GM15510 (cell line): Measurements from ENCODE around the gene PGM5.

Experiments
- POLR2A ChIP-seq: IDR thresholded peaks from 3 replicates; pipeline ENCODE4 v1.6.1; 2011; ENCODE audit warnings: borderline replicate concordance; ENCODE audit not compliant: insufficient read length; ENCODE audit errors: extremely low read depth

The PGM5 gene

GRCh38 chr9:68513981-68514380 is 157.6 kb downstream of the PGM5 start:
- no peak for TF ChIP-seq POLR2A

GRCh38 chr9:68515326-68516017 is 159.1 kb downstream of the PGM5 start:
- no peak for TF ChIP-seq POLR2A

- TF ChIP-seq POLR2A, result no peak
Observed at GRCh38 chr9:68522131-68522530, 165.7 kb downstream of the PGM5 start.

GRCh38 chr9:68522954-68523353 is 166.5 kb downstream of the PGM5 start:
- TF ChIP-seq POLR2A, result no peak

GRCh38 chr9:68523367-68523936 is 167.0 kb downstream of the PGM5 start:
- TF ChIP-seq POLR2A, result no peak

- no peak for TF ChIP-seq POLR2A
Observed at GRCh38 chr9:68530618-68531017, 174.2 kb downstream of the PGM5 start.

DNA sequence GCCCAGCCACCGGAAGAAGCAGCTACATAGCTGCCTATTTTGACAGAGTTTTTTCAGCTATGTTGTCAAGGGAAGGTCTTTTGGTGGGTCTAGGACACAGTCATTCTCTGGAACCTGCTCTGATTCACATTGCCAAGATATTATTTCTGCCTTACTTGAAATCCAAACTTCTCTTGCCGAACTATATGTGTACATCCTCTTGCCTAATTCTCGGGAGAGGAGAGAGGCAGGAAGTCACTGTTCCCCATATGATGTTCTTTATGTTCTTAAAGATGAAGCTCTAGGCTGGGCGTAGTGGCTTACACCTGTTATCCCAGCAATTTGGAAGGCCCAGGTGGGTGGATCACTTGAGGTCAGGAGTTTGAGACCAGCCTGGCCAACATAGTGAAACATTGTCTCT is 175.7 kb downstream of the PGM5 start:
- no peak for TF ChIP-seq POLR2A

GRCh38 chr9:68533678-68534077 is 177.3 kb downstream of the PGM5 start:
- no peak for TF ChIP-seq POLR2A

DNA sequence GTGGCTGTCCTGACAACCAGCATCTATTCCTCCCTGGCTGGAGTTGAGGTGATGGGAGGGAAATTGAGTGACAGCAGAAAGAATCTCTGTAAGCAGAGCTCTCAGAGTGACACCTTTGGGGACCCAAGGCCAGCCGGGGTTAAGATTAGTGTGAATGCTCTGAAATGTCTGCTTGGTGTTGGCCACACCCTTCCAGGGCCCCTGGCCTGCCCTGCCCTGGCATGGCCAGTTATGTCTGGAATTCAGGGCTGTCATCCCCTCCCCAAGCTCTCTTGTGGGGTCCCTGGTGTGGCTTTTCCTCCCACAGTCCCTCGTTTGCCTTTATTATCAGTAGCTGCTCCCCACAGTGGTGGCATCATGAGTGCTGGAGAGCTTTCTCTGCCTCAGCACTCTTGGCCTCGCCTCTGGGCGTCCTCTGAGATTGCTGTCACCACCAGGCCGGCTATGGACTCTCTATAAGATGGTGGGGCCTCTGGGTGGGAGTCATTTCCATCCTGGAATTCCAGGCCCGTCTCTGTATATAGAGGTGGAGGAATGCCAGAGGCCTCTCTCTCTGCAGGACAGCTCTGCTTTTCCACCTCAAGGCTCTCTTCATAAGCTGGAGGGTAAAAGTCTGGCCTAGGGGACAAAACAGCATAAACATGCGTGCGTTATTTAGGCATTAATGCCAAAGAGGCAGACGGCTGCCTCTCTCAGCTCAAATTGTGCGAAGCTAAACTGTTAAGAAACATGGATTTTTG is 180.6 kb downstream of the PGM5 start:
- TF ChIP-seq POLR2A, result no peak

- TF ChIP-seq POLR2A, result no peak
Observed at GRCh38 chr9:68537616-68537880, 181.1 kb downstream of the PGM5 start.

DNA sequence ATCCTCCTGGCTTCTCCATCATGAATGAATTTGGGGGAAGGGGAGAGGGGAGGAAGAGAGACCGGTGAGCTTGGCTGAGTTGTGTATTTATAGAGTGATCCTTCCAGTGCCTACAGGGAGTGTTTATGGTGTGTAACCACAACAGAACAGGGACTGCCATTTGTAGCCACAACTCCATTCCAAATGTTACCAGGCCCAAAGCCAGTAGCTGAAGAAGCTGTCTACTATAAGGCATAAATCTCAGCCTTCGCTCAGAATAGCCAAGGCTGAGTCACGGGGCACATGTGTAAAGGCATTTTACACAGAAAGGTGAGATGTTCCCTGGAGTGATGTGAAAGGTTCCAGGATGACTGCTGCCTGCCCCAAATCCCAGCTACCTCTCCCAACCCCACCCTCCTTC is 181.8 kb downstream of the PGM5 start:
- no peak for TF ChIP-seq POLR2A

- TF ChIP-seq POLR2A, result no peak
Observed at GRCh38 chr9:68540712-68541535, 184.5 kb downstream of the PGM5 start, which contains the start of gene TMEM252. TMEM252 (minus strand) TSS chr9:68540883; CDS start chr9:68540814, 69 bp downstream.

DNA sequence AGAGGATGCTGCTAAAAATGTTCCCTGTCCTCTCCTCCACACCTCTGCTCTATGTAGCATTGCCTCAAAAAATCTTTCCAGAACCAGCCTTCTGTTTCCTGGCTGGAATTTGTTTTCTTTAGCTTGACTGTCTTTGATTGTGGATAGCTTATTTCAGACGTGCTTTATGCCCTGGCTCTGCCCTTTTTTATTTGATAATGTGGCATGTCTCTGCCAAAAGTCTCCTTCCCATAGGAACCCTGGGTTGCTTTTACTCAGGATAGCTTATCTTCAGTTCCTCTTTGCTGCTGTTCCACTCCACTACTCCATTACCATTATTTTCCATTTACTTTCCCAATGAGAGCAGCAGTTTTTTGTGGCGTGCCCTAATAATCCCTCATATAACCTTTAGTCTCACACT is 185.2 kb downstream of the PGM5 start:
- no peak for TF ChIP-seq POLR2A

- no peak for TF ChIP-seq POLR2A
Observed at GRCh38 chr9:68545033-68545705, 188.8 kb downstream of the PGM5 start.
